NB4 (cell line): ENCODE results near the gene ADISSP.

Source experiments
- DNase-seq: peaks from one replicate; pipeline ENCODE4 v3.0.0; 2010; ENCODE audit warnings: low read depth
- H3K4me3 ChIP-seq: one replicate; pipeline ENCODE4 v1.5.1; 2011; ENCODE audit warnings: mild to moderate bottlenecking, low read depth, low read length, moderate library complexity
- MYC ChIP-seq: IDR thresholded peaks from 2 replicates; pipeline ENCODE4 v1.6.1; 2011; ENCODE audit warnings: low read depth, low read length
- POLR2A ChIP-seq: IDR thresholded peaks from 2 replicates; pipeline ENCODE4 v1.6.1; 2011; ENCODE audit warnings: mild to moderate bottlenecking; ENCODE audit not compliant: insufficient read length; ENCODE audit errors: extremely low read depth
- TF ChIP-seq, protein P1 (sequence below): IDR thresholded peaks from one replicate; pipeline ENCODE4 v1.5.1; 2012; ENCODE audit warnings: low read depth, low read length
- TF ChIP-seq, protein P2 (sequence below): IDR thresholded peaks from 2 replicates; pipeline ENCODE4 v1.6.1; 2011; ENCODE audit warnings: low read depth, low read length

Gene ADISSP

DNA sequence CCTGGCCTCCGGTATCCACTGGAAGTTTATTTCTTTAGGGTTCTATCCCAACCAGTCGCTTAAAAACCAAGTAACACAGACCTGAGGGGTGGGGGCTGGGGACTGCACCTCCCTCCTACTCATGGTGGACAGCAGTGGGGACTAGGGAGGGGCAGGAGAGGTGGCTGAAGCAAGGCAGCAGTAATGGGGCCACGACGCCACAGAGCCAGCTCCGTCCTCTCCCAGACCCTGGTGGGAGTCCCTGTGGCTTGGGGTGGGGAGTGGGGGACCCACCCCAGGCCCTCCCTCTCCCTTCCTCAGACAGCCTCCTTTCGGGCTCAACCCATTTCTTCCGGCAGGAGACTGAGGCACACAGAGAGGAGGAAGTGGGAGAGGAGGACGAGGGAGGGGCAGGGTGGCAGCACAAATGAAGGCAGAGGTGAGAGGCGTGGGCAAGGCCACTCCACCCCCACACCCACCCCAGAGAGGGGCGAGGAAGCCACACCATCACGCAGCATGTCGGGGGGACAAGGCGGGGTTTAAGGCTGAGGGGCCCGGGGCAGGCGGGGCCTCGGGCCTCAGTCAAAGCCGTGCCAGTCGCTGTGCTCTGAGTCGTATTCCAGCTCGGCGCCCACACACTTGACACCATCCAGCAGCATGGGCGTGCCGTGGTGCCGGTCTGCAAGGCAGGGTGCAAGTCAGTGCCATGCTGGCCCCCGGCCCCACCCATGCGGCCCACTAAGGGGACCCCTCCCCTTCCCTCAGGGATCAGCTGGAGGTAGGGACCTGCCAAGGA lies 13.9 kb downstream of the ADISSP start:
- DNase-seq: no peak

DNA sequence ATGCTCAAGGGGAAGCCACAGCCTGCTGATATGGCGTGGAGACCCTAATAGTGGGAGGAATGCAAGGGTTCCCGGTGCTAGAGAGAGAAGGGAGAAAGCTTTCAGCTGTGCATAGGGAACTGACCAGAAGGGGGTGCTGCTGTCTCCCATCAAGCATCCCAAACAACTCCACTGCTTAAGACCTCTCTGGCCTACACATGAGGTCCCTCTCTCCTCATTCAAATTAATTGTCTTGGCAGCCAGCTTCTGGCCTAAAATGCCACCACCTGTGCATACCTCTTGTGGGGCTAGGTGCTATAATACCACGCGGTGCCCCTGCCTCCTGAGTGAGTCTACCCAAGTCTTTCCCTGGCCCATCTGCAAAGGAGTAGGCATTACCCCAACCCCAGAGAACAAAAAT lies 14.5 kb downstream of the ADISSP start:
- no peak overlapping the region for H3K4me3 ChIP-seq
- peak; percentile 82 for DNase-seq
- TF ChIP-seq, protein P1, sequence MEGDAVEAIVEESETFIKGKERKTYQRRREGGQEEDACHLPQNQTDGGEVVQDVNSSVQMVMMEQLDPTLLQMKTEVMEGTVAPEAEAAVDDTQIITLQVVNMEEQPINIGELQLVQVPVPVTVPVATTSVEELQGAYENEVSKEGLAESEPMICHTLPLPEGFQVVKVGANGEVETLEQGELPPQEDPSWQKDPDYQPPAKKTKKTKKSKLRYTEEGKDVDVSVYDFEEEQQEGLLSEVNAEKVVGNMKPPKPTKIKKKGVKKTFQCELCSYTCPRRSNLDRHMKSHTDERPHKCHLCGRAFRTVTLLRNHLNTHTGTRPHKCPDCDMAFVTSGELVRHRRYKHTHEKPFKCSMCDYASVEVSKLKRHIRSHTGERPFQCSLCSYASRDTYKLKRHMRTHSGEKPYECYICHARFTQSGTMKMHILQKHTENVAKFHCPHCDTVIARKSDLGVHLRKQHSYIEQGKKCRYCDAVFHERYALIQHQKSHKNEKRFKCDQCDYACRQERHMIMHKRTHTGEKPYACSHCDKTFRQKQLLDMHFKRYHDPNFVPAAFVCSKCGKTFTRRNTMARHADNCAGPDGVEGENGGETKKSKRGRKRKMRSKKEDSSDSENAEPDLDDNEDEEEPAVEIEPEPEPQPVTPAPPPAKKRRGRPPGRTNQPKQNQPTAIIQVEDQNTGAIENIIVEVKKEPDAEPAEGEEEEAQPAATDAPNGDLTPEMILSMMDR: peak; percentile 96
- TF ChIP-seq, protein P2, sequence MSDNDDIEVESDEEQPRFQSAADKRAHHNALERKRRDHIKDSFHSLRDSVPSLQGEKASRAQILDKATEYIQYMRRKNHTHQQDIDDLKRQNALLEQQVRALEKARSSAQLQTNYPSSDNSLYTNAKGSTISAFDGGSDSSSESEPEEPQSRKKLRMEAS: no peak
- TF ChIP-seq POLR2A: no peak
- TF ChIP-seq MYC: no peak

More for the DNA sequence above, 13.9 kb downstream of the ADISSP start:
- TF ChIP-seq, protein P1: no peak
- TF ChIP-seq POLR2A: no peak
- no peak for TF ChIP-seq MYC
- H3K4me3 ChIP-seq: no peak overlapping the region

DNA sequence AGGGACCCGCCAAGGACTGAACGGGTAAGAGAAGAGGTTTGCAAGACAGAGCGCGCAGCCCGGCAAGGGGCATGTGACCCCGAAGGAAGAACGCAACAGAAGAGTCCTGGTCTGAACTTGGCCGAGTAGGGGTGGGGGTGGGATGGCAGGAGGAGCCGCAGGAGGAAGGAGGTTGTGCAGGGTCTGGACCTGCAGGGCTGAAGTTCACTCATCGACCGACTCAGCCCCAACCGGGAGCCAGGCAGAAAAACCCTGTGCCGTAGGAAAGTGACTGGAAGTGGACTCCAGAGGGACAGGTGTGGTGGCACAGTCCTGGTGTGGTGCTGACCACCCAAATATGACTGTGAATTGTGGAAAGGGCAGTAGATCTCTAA lies 15.2 kb downstream of the ADISSP start:
- TF ChIP-seq, protein P1: no peak
- TF ChIP-seq POLR2A (no peak), MYC (no peak)
- TF ChIP-seq, protein P2: no peak
- no peak for DNase-seq
- H3K4me3 ChIP-seq: no peak overlapping the region

DNA sequence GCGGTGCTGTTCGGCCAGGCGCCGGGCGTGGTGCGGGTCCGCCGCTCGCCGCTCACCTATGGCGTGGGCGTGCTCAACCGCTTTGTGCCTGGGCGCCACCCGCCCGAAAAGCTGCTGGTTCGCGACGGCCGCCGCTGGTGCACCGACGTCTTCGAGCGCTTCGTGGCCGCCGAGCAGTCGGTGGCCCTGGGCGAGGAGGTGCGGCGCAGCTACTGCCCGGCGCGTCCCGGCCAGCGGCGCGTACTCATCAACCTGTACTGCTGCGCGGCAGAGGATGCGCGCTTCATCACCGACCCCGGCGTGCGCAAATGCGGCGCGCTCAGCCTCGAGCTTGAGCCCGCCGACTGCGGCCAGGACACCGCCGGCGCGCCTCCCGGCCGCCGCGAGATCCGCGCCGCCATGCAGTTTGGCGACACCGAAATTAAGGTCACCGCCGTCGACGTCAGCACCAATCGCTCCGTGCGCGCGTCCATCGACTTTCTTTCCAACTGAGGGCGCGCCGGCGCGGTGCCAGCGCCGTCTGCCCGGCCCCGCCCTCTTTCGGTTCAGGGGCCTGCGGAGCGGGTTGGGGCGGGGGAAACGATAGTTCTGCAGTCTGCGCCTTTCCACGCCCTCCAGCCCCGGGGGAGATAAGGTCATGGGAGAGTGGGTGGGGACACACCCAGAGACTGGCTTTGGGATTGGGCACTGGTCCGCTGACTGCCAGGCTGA lies 15.7 kb downstream of the ADISSP start:
- TF ChIP-seq MYC (no peak), POLR2A (no peak)
- TF ChIP-seq, protein P2: no peak
- no peak for DNase-seq
- H3K4me3 ChIP-seq: no peak overlapping the region

DNA sequence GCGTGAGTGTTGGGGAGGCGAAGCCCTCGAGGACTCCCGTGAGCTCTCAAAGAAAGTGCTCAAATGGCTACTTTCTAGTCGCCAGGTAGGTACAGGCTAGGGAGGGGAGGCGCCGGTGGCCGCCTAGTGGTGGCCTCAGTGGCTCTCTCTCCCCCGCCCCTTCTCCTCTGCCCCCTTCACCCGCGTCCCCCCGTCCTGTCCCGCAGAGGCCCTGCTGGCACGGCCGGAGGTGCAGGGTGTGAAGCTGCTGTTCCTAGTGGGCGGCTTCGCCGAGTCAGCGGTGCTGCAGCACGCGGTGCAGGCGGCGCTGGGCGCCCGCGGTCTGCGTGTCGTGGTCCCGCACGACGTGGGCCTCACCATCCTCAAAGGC lies 16.3 kb downstream of the ADISSP start:
- no peak for DNase-seq
- no peak overlapping the region for H3K4me3 ChIP-seq
- TF ChIP-seq MYC: no peak
- TF ChIP-seq, protein P1: no peak

DNA sequence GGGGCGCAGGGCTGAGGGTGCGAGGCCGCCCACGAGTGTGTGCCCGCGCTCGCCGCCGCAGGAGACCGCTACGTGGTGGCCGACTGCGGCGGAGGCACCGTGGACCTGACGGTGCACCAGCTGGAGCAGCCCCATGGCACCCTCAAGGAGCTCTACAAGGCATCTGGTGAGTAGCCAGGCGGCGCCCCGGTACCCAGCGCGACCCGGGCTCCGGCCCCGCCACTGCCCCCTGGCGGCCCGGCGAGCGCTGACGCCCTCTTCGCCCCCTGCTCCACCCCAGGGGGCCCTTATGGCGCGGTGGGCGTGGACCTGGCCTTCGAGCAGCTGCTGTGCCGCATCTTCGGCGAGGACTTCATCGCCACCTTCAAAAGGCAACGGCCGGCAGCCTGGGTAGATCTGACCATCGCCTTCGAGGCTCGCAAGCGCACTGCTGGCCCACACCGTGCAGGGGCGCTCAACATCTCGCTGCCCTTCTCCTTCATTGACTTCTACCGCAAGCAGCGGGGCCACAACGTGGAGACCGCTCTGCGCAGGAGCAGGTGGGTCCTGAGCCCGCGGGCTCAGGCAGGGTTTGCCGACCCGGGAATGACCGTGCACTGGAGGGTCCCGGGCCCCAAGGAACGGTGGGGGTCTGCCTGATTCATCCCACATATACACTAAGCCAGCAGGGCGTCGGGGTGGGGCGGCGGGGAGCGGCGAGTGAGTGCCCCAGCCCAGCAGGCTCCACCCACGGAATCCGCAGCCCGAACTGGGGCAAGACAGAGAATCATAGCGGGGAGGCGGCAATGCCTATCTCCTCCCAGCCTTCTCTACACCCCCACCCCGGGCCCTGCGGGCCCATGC lies 17.6 kb downstream of the ADISSP start:
- TF ChIP-seq, protein P1: peak; percentile 31
- TF ChIP-seq POLR2A: no peak
- H3K4me3 ChIP-seq: no peak overlapping the region

More for the DNA sequence above, 17.6 kb downstream of the ADISSP start:
- peak; percentile 40 for DNase-seq
